ENCODE results near the gene IQGAP2. TPM values are rescaled to one million over a fixed set of nuclear protein-coding genes. Genes with fewer than 3 reads are reported as not detected.

The IQGAP2 gene
- polyA plus RNA-seq, 1 donor from 2014 or later = 8.0 TPM

DNA sequence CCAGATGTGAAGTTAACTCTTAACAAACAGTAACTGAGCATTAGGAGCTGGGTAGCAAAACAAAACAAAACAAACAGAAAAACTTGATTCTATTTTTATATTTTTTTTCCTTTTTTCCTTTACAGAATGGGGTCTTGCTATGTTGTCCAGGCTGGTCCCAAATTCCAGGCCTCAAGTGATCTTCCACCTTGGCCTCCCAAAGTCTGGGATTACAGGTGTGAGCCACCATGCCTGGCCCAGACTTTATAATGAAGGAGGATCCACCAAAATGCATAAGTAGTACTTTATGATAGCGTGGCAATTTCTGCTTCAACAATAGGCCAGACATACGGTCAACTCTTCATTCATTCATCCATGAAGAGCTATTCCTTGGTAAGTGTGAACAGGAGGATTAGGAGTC, 5.9 kb upstream of the IQGAP2 start:
- peaks cover 13% of the 10 kb centered on the region for H3K27me3 Mint-ChIP-seq
- no peak overlapping the region for H3K4me3 Mint-ChIP-seq
- H3K27ac Mint-ChIP-seq = no peak overlapping the region
- no peaks in the 10 kb centered on the region for H3K9me3 Mint-ChIP-seq
- peaks cover 5% of the 10 kb centered on the region for H3K36me3 Mint-ChIP-seq
- H3K4me1 Mint-ChIP-seq = peaks cover 11 to 17% (median 14%) of the 10 kb centered on the region in 3 donors

DNA sequence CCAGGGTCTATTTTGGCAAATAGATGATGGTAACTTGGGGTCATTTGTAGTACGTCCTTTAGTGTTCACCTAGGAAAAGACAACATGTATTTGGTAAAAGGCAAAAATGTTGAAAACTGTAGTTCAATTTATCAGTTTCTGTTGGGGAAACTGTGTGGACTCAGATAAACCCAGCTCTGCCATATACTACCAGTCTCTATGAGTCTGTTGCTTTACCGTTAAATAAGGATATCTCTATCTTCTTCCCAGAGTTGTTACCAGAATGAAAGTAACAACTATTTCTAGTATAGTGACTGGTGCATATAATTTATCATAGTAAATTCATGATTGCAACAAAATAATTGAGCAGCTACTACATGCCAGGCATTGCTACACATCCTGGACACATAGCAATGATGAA, 3.8 kb upstream of the IQGAP2 start:
- Mint-ChIP-seq H3K4me3 (no peak overlapping the region), H3K27ac (no peak overlapping the region), H3K27me3 (peaks cover 6% of the 10 kb centered on the region), H3K9me3 (peaks cover 0 to 1% (median 0%) of the 10 kb centered on the region in 3 donors), H3K36me3 (peaks cover 3% of the 10 kb centered on the region), H3K4me1 (peaks cover 14 to 21% (median 19%) of the 10 kb centered on the region in 3 donors)

- H3K4me1 Mint-ChIP-seq = peaks cover 20 to 31% (median 30%) of the 10 kb centered on the region in 3 donors
- peak overlapping the region in 1 of 4 donors; percentile 92 for H3K4me3 Mint-ChIP-seq
- H3K9me3 Mint-ChIP-seq = peaks cover 0 to 1% (median 0%) of the 10 kb centered on the region in 3 donors
These were observed 2.6 kb upstream of the IQGAP2 start for GRCh38 chr5:76400466-76400865.

DNA sequence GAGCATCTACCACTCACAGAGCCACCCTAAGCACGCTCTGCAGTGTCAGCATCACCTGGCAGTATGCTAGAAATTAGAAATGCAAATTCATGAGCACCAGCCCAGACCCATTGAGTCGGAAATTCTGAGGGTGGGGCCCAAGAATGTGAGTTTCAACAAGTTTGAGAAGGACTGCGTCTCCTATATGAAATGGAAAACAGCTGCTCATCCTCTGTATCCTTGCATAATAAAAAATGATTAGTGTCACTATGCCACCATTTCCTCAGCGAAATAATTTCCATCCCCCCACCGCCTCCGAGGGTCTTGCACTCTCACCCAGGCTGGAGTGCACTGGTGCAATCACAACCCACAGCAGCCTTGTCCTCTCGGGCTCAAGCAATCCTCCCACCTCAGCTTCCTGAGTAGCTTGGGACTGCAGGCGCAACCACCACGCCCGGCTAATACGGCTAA, 1.3 kb upstream of the IQGAP2 start:
- Mint-ChIP-seq H3K4me3 (peak overlapping the region; percentile 91 to 98 (median 94)), H3K27me3 (peaks cover 4% of the 10 kb centered on the region), H3K4me1 (peaks cover 26 to 42% (median 40%) of the 10 kb centered on the region in 3 donors), H3K27ac (peak overlapping the region; percentile 97 to 99 (median 98)), H3K36me3 (peaks cover under 1% of the 10 kb centered on the region), H3K9me3 (peaks cover 0 to 1% (median 0%) of the 10 kb centered on the region in 3 donors)

More at GRCh38 chr5:76400466-76400865, 2.6 kb upstream of the IQGAP2 start:
- Mint-ChIP-seq H3K27ac (peak overlapping the region in 1 of 3 donors; percentile 82), H3K27me3 (peaks cover 6% of the 10 kb centered on the region), H3K36me3 (peaks cover 3% of the 10 kb centered on the region)

- peaks cover 28 to 42% (median 41%) of the 10 kb centered on the region in 3 donors for H3K4me1 Mint-ChIP-seq
- peak overlapping the region; percentile 91 to 98 (median 94) for H3K4me3 Mint-ChIP-seq
- no peaks in the 10 kb centered on the region for H3K36me3 Mint-ChIP-seq
- peaks cover 0 to 1% (median 0%) of the 10 kb centered on the region in 3 donors for H3K9me3 Mint-ChIP-seq
- peak overlapping the region; percentile 97 to 99 (median 98) for H3K27ac Mint-ChIP-seq
- peaks cover 4% of the 10 kb centered on the region for H3K27me3 Mint-ChIP-seq
These were observed 717 bp upstream of the IQGAP2 start for GRCh38 chr5:76402251-76402885.

- Mint-ChIP-seq H3K4me3 (peak overlapping the region; percentile 91 to 97 (median 92)), H3K4me1 (peaks cover 31 to 44% (median 42%) of the 10 kb centered on the region in 3 donors), H3K27me3 (peaks cover 4% of the 10 kb centered on the region), H3K36me3 (no peaks in the 10 kb centered on the region), H3K27ac (peak overlapping the region; percentile 97 to 99 (median 98)), H3K9me3 (peaks cover 0 to 1% (median 0%) of the 10 kb centered on the region in 3 donors)
These were observed 709 bp downstream of the IQGAP2 start for GRCh38 chr5:76403766-76404222.

GRCh38 chr5:76404223-76405211, 1.4 kb downstream of the IQGAP2 start:
- Mint-ChIP-seq H3K4me1 (peaks cover 31 to 44% (median 42%) of the 10 kb centered on the region in 3 donors), H3K36me3 (no peaks in the 10 kb centered on the region), H3K27me3 (peaks cover 4% of the 10 kb centered on the region), H3K9me3 (peaks cover 0 to 1% (median 0%) of the 10 kb centered on the region in 3 donors), H3K4me3 (peak overlapping the region; percentile 91 to 97 (median 92)), H3K27ac (peak overlapping the region; percentile 97 to 99 (median 98))

GRCh38 chr5:76406014-76406413, 2.9 kb downstream of the IQGAP2 start:
- Mint-ChIP-seq H3K4me3 (peak overlapping the region in 3 of 4 donors; percentile 43 to 92 (median 51)), H3K4me1 (peaks cover 30 to 46% (median 45%) of the 10 kb centered on the region in 3 donors), H3K27ac (peak overlapping the region; percentile 75 to 97 (median 92)), H3K27me3 (peaks cover 3% of the 10 kb centered on the region), H3K36me3 (peaks cover 5% of the 10 kb centered on the region), H3K9me3 (peaks cover 0 to 1% (median 0%) of the 10 kb centered on the region in 3 donors)

DNA sequence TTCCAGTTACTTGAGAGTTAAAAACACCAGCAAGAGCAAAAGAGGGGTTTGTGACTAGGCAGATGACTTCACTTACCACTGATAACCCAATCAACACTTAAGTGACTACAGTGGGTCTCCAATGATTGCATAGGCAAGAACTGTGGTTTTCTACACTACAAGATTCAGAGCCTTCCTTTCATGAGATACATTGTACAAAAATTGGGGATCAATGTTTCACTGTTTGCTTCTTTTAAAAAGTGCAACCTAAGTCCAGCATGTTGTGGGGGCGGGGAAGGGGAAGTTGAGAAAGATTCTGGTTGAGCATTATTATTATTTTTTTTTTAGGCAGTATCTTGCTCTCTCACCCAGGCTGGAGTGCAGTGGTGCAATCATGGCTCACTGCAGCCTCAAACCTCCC, 3.6 kb downstream of the IQGAP2 start:
- Mint-ChIP-seq H3K9me3 (peaks cover 0 to 1% (median 0%) of the 10 kb centered on the region in 3 donors), H3K27me3 (no peaks in the 10 kb centered on the region), H3K36me3 (peaks cover 7% of the 10 kb centered on the region), H3K4me1 (peaks cover 24 to 39% (median 38%) of the 10 kb centered on the region in 3 donors), H3K4me3 (peak overlapping the region in 1 of 4 donors; percentile 67), H3K27ac (peak overlapping the region in 1 of 3 donors; percentile 6)

GRCh38 chr5:76408104-76408654, 5.1 kb downstream of the IQGAP2 start:
- H3K27me3 Mint-ChIP-seq = no peaks in the 10 kb centered on the region
- peaks cover 0 to under 1% (median 0%) of the 10 kb centered on the region in 3 donors for H3K9me3 Mint-ChIP-seq
- H3K36me3 Mint-ChIP-seq = peaks cover 7% of the 10 kb centered on the region
- no peak overlapping the region for H3K4me3 Mint-ChIP-seq
- peaks cover 22 to 33% (median 27%) of the 10 kb centered on the region in 3 donors for H3K4me1 Mint-ChIP-seq
- H3K27ac Mint-ChIP-seq = no peak overlapping the region

GRCh38 chr5:76412511-76412910, 9.4 kb downstream of the IQGAP2 start:
- H3K4me1 Mint-ChIP-seq = peaks cover 10 to 27% (median 17%) of the 10 kb centered on the region in 3 donors
- peaks cover 0 to 2% (median 0%) of the 10 kb centered on the region in 3 donors for H3K9me3 Mint-ChIP-seq
- no peak overlapping the region for H3K4me3 Mint-ChIP-seq
- no peaks in the 10 kb centered on the region for H3K27me3 Mint-ChIP-seq
- no peak overlapping the region for H3K27ac Mint-ChIP-seq
- peaks cover 13% of the 10 kb centered on the region for H3K36me3 Mint-ChIP-seq

GRCh38 chr5:76413746-76414145, 10.7 kb downstream of the IQGAP2 start:
- Mint-ChIP-seq H3K4me3 (peak overlapping the region in 1 of 4 donors; percentile 71), H3K4me1 (peaks cover 10 to 21% (median 14%) of the 10 kb centered on the region in 3 donors), H3K9me3 (peaks cover 0 to 2% (median 0%) of the 10 kb centered on the region in 3 donors), H3K27me3 (no peaks in the 10 kb centered on the region), H3K27ac (no peak overlapping the region), H3K36me3 (peaks cover 13% of the 10 kb centered on the region)

DNA sequence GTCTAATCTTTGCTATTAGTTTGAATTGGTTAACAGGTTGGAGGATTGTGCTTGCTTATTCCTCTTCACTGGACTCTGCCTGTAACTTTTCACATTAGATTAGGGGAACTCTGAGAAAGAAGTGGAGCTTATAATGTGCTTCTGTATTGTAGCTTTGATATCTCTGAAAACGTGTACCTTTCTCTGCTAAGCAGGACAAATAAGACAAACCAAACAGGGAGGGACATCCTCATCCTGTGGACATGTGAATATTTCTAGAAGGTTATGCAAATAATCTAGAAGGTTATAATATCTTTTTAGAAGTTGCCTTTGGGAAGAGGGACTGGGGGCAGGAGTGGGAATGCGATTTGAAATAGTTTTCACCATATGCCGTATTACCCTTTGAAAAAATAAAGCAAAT, 11.7 kb downstream of the IQGAP2 start:
- H3K9me3 Mint-ChIP-seq = peaks cover 0 to 2% (median 0%) of the 10 kb centered on the region in 3 donors
- no peak overlapping the region for H3K4me3 Mint-ChIP-seq
- peaks cover 7 to 21% (median 12%) of the 10 kb centered on the region in 3 donors for H3K4me1 Mint-ChIP-seq
- H3K27ac Mint-ChIP-seq = no peak overlapping the region
- H3K27me3 Mint-ChIP-seq = no peaks in the 10 kb centered on the region
- H3K36me3 Mint-ChIP-seq = peaks cover 11% of the 10 kb centered on the region

GRCh38 chr5:76415855-76416254, 12.8 kb downstream of the IQGAP2 start:
- Mint-ChIP-seq H3K4me3 (no peak overlapping the region), H3K27me3 (no peaks in the 10 kb centered on the region), H3K9me3 (peaks cover 0 to 2% (median 0%) of the 10 kb centered on the region in 3 donors), H3K4me1 (peaks cover 5 to 16% (median 9%) of the 10 kb centered on the region in 3 donors), H3K36me3 (peaks cover 9% of the 10 kb centered on the region), H3K27ac (no peak overlapping the region)
